MM.1S (cell line): Measurements from ENCODE around the gene ETV5.

Experiments used
- DNase-seq: peaks from one replicate; pipeline ENCODE4 v3.0.0-alpha.2; 2015
- H2AFZ ChIP-seq: fragments of 300-600 bp; sonication (generic); 2 replicates; pipeline ENCODE4 v1.6.0; 2016; ENCODE audit warnings: antibody characterized with exemption, low read length
- H3F3A ChIP-seq: fragments of 300-600 bp; sonication (generic); 2 replicates; pipeline ENCODE4 v1.6.1; 2016; ENCODE audit warnings: mild to moderate bottlenecking, antibody characterized with exemption, low read length, moderate library complexity, mixed read lengths; ENCODE audit not compliant: insufficient read depth
- H3K27ac ChIP-seq: fragments of 300-600 bp; sonication (generic); 2 replicates; pipeline ENCODE4 v1.5.1; 2016; ENCODE audit warnings: mild to moderate bottlenecking, low read length
- H3K27me3 ChIP-seq: fragments of 300-600 bp; sonication (generic); replicated peaks from 2 replicates; pipeline ENCODE4 v1.6.0; 2016; ENCODE audit warnings: low read length; ENCODE audit not compliant: insufficient read depth
- H3K36me3 ChIP-seq: fragments of 300-600 bp; sonication (generic); replicated peaks from 2 replicates; pipeline ENCODE4 v1.6.1; 2016; ENCODE audit warnings: mild to moderate bottlenecking, low read length, mixed read lengths; ENCODE audit not compliant: insufficient read depth
- H3K4me1 ChIP-seq: fragments of 300-600 bp; sonication (generic); 2 replicates; pipeline ENCODE4 v1.6.1; 2016; ENCODE audit warnings: low read length, mixed read lengths
- H3K4me2 ChIP-seq: fragments of 300-600 bp; sonication (generic); 2 replicates; pipeline ENCODE4 v1.6.0; 2016; ENCODE audit warnings: low read depth, low read length
- H3K4me3 ChIP-seq: fragments of 300-600 bp; sonication (generic); 2 replicates; pipeline ENCODE4 v1.5.1; 2016; ENCODE audit warnings: low read length, mixed read lengths
- H3K79me2 ChIP-seq: fragments of 300-600 bp; sonication (generic); 2 replicates; pipeline ENCODE4 v1.6.1; 2016; ENCODE audit warnings: mixed run types, low read length, mixed read lengths
- H3K9ac ChIP-seq: fragments of 300-600 bp; sonication (generic); 2 replicates; pipeline ENCODE4 v1.6.1; 2016; ENCODE audit warnings: low read length, mixed read lengths
- H3K9me2 ChIP-seq: fragments of 300-600 bp; sonication (generic); replicated peaks from 2 replicates; pipeline ENCODE4 v1.6.1; 2016; ENCODE audit warnings: mild to moderate bottlenecking, low read length, mixed read lengths; ENCODE audit not compliant: insufficient read depth
- H3K9me3 ChIP-seq: fragments of 300-600 bp; sonication (generic); replicated peaks from 2 replicates; pipeline ENCODE4 v1.6.1; 2016; ENCODE audit warnings: mild to moderate bottlenecking, low read length, mixed read lengths; ENCODE audit not compliant: insufficient read depth
- H4K20me1 ChIP-seq: fragments of 300-600 bp; sonication (generic); 2 replicates; pipeline ENCODE4 v1.6.1; 2016; ENCODE audit warnings: mild to moderate bottlenecking, low read length, moderate library complexity, mixed read lengths; ENCODE audit not compliant: insufficient read depth
- EZH2 ChIP-seq: fragments of 300-600 bp; sonication (generic); optimal IDR thresholded peaks from 2 replicates; pipeline ENCODE3; 2017; ENCODE audit warnings: low read depth, mild to moderate bottlenecking, antibody characterized with exemption, low read length, mixed read lengths
- EZH2phosphoT487 ChIP-seq: fragments of 300-600 bp; sonication (generic); IDR thresholded peaks from 2 replicates; pipeline ENCODE4 v1.6.1; 2018; ENCODE audit warnings: antibody characterized with exemption, low read length
- TF ChIP-seq, protein P1 (sequence below): fragments of 300-600 bp; sonication (generic); IDR thresholded peaks from 2 replicates; pipeline ENCODE4 v1.5.1; 2016; ENCODE audit warnings: antibody characterized with exemption, low read length, mixed read lengths

The ETV5 gene

DNA sequence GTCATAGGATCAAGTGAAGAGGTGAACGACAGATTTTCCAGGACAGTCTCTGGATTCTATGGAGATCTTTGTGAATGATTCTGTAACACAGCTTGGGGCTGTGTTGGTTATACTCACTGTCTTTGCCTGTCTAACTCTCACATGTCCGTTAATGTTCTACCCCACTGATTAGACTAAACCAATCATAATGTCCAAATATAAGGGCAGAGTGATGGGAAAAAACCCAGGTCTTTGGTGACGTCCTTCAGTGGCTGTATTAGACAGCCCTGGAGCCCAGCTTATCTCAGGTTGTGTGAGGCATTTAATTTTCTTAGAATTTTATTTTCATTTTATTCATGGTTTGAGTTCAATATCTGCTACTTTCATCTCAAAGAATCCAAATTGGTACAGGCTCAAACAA is 111.8 kb downstream of the ETV5 start:
- Histone ChIP-seq H3K36me3 (no peaks in the 10 kb centered on the region), H3K27ac (no peak overlapping the region), H3K9me2 (no peaks in the 10 kb centered on the region), H3K9ac (no peak overlapping the region), H3K4me1 (no peaks in the 10 kb centered on the region), H3K27me3 (no peaks in the 10 kb centered on the region), H3F3A (no peaks in the 10 kb centered on the region), H3K79me2 (no peaks in the 10 kb centered on the region), H3K4me2 (no peak overlapping the region), H4K20me1 (no peaks in the 10 kb centered on the region), H3K9me3 (no peaks in the 10 kb centered on the region), H2AFZ (no peak overlapping the region), H3K4me3 (no peak overlapping the region)
- DNase-seq, result no peak
- TF ChIP-seq, protein P1, sequence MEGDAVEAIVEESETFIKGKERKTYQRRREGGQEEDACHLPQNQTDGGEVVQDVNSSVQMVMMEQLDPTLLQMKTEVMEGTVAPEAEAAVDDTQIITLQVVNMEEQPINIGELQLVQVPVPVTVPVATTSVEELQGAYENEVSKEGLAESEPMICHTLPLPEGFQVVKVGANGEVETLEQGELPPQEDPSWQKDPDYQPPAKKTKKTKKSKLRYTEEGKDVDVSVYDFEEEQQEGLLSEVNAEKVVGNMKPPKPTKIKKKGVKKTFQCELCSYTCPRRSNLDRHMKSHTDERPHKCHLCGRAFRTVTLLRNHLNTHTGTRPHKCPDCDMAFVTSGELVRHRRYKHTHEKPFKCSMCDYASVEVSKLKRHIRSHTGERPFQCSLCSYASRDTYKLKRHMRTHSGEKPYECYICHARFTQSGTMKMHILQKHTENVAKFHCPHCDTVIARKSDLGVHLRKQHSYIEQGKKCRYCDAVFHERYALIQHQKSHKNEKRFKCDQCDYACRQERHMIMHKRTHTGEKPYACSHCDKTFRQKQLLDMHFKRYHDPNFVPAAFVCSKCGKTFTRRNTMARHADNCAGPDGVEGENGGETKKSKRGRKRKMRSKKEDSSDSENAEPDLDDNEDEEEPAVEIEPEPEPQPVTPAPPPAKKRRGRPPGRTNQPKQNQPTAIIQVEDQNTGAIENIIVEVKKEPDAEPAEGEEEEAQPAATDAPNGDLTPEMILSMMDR, result no peak
- no peak for TF ChIP-seq EZH2phosphoT487
- TF ChIP-seq EZH2, result no peak
